GM23338 (cell line): Measurements from ENCODE around the gene APOL4. TPM values are rescaled to one million over a fixed set of nuclear protein-coding genes. Genes with fewer than 3 reads are reported as not detected.

Experiments used
- ATAC-seq: fragments of 200-7000 bp; cut with Tn5 transposase; 3 replicates; pipeline ENCODE4 v1.9.1; 2020
- DNase-seq: peaks from one replicate; pipeline ENCODE4 v3.0.0-alpha.2; 2015; ENCODE audit warnings: low spot score
- H2AFZ ChIP-seq: fragments of 200-600 bp; sonication (generic); 2 replicates; pipeline ENCODE4 v1.8.0; 2016; ENCODE audit warnings: antibody characterized with exemption, mild to moderate bottlenecking, moderate library complexity
- H3F3A ChIP-seq: fragments of 200-600 bp; sonication (generic); replicated peaks from 2 replicates; pipeline ENCODE4 v1.8.0; 2017; ENCODE audit warnings: antibody characterized with exemption, mixed run types, low read depth
- H3K27ac ChIP-seq: fragments of 200-600 bp; sonication (generic); 2 replicates; pipeline ENCODE4 v1.6.1; 2016; ENCODE audit warnings: low read depth
- H3K27me3 ChIP-seq: fragments of 200-600 bp; sonication (generic); 2 replicates; pipeline ENCODE4 v1.8.0; 2016; ENCODE audit warnings: mild to moderate bottlenecking, mixed run types, moderate library complexity; ENCODE audit not compliant: insufficient read depth
- H3K36me3 ChIP-seq: fragments of 200-600 bp; sonication (generic); 2 replicates; pipeline ENCODE4 v1.8.0; 2016; ENCODE audit warnings: mild to moderate bottlenecking; ENCODE audit not compliant: insufficient read depth
- H3K4me1 ChIP-seq: fragments of 200-600 bp; sonication (generic); 2 replicates; pipeline ENCODE4 v1.8.0; 2016; ENCODE audit warnings: mild to moderate bottlenecking, moderate library complexity; ENCODE audit not compliant: insufficient read depth
- H3K4me2 ChIP-seq: fragments of 200-600 bp; sonication (generic); 2 replicates; pipeline ENCODE4 v1.7.1; 2017; ENCODE audit warnings: mixed run types
- H3K4me3 ChIP-seq: fragments of 200-600 bp; sonication (generic); 2 replicates; pipeline ENCODE4 v1.6.1; 2016; ENCODE audit warnings: mixed run types
- H3K79me2 ChIP-seq: fragments of 200-600 bp; sonication (generic); replicated peaks from 2 replicates; pipeline ENCODE4 v1.8.0; 2017; ENCODE audit warnings: mild to moderate bottlenecking; ENCODE audit not compliant: insufficient read depth
- H3K9me2 ChIP-seq: fragments of 200-600 bp; sonication (generic); 2 replicates; pipeline ENCODE4 v1.8.0; 2017; ENCODE audit not compliant: insufficient read depth
- H4K20me1 ChIP-seq: fragments of 200-600 bp; sonication (generic); replicated peaks from 2 replicates; pipeline ENCODE4 v1.8.0; 2017; ENCODE audit warnings: mild to moderate bottlenecking; ENCODE audit not compliant: insufficient read depth
- H3K27ac Mint-ChIP-seq: 2 replicates; pipeline ENCODE4 v1.8.0; 2020; ENCODE audit warnings: inconsistent platforms, mild to moderate bottlenecking, moderate library complexity, mixed read lengths
- H3K27me3 Mint-ChIP-seq: 3 replicates; pipeline ENCODE4 v1.8.0; 2022; ENCODE audit warnings: low read depth, mild to moderate bottlenecking, moderate library complexity, mixed read lengths, inconsistent platforms; ENCODE audit not compliant: insufficient read depth, poor library complexity
- H3K36me3 Mint-ChIP-seq: 3 replicates; pipeline ENCODE4 v1.8.0; 2021; ENCODE audit warnings: low read depth, mild to moderate bottlenecking, inconsistent platforms, moderate library complexity, mixed read lengths
- H3K4me1 Mint-ChIP-seq: 3 replicates; pipeline ENCODE4 v1.8.0; 2020; ENCODE audit warnings: mild to moderate bottlenecking, inconsistent platforms, mixed read lengths
- H3K4me3 Mint-ChIP-seq: 3 replicates; pipeline ENCODE4 v1.8.0; 2021; ENCODE audit warnings: moderate library complexity, mild to moderate bottlenecking, inconsistent platforms, mixed read lengths
- H3K9me3 Mint-ChIP-seq: 3 replicates; pipeline ENCODE4 v1.8.0; 2020; ENCODE audit warnings: moderate library complexity, mild to moderate bottlenecking, inconsistent platforms, mixed read lengths
- CREB1 ChIP-seq: fragments of 250-450 bp; sonication (Bioruptor Pico); IDR thresholded peaks from 2 replicates; pipeline ENCODE4 v1.5.0; 2020; ENCODE audit warnings: low read depth, mild to moderate bottlenecking, moderate library complexity
- JUNB ChIP-seq: IDR thresholded peaks from one replicate; pipeline ENCODE4 v1.6.1; 2016; ENCODE audit warnings: antibody characterized with exemption; ENCODE audit not compliant: unreplicated experiment
- NANOG ChIP-seq: IDR thresholded peaks from 2 replicates; pipeline ENCODE4 v1.6.1; 2016; ENCODE audit warnings: antibody characterized with exemption, borderline replicate concordance
- ZNF331 ChIP-seq: fragments of 250-450 bp; sonication (Bioruptor Pico); IDR thresholded peaks from 2 replicates; pipeline ENCODE4 v1.5.0; 2020; ENCODE audit warnings: low read depth, mild to moderate bottlenecking, moderate library complexity
- polyA plus RNA-seq: library from polyadenylated mRNA; unstranded; fragments of >200 nt; fragmentation: Nextera tagmentation; extraction: Ambion mirVana; gene quantifications from 2 replicates; pipeline ENCODE4 v1.2.1, GENCODE V29; 2016
- total RNA-seq: library from RNA; depleted of rRNA; stranded (reverse); fragments of >200 nt; shearing (Covaris generic); gene quantifications from 2 replicates; pipeline ENCODE4 v1.2.3, GENCODE V29; 2014
- TF ChIP-seq, protein P1 (sequence below): IDR thresholded peaks from one replicate; pipeline ENCODE4 v1.6.1; 2018; ENCODE audit warnings: antibody characterized with exemption; ENCODE audit not compliant: unreplicated experiment
- TF ChIP-seq, protein P2 (sequence below), 2 experiments: fragments of 200-600 bp in 1 of 2; sonication (generic) in 1 of 2; conservative IDR thresholded peaks; 2 replicates each; pipeline versions ENCODE4 v1.5.1 to v1.6.1; 2016 to 2017; ENCODE audit warnings: antibody characterized with exemption in 2 of 2, low read depth in 2 of 2, mild to moderate bottlenecking in 2 of 2, moderate library complexity in 1 of 2

The APOL4 gene
- total and polyA plus RNA-seq, 2 experiments from 2014 or later, result not detected

DNA sequence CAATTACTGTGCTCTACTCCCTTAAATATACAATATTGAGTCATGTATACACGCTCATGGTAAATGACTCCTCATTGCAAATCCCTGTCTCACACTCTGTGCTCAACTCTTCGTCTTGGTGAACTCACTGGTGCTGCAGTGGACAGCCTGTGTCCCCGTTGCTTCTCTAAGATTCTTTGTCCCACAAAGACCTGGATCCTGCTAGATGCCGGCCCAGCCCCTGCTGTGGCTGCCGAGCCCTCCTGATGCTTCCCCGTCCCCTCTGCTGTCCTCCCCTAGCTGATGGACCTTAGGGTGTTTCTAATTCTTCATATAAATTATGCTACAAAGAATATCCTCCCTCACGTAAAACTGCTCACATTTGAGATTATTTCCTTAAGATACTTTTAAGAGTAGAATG lies 32.2 kb upstream of the APOL4 start:
- H3K36me3 ChIP-seq, result no peaks in the 10 kb centered on the region
- no peak for ATAC-seq
- Mint-ChIP-seq H3K27ac (no peak overlapping the region), H3K27me3 (peaks cover 10% of the 10 kb centered on the region), H3K4me3 (no peak overlapping the region; the same call in 2 of the 3 replicates), H3K4me1 (peaks cover 19% of the 10 kb centered on the region), H3K9me3 (peaks cover 4% of the 10 kb centered on the region; the same call in 2 of the 3 replicates), H3K36me3 (peaks cover 21% of the 10 kb centered on the region)
- TF ChIP-seq ZNF331 (CRISPR knock-in tag), result no peak
- TF ChIP-seq NANOG, result no peak
- TF ChIP-seq, protein P1, sequence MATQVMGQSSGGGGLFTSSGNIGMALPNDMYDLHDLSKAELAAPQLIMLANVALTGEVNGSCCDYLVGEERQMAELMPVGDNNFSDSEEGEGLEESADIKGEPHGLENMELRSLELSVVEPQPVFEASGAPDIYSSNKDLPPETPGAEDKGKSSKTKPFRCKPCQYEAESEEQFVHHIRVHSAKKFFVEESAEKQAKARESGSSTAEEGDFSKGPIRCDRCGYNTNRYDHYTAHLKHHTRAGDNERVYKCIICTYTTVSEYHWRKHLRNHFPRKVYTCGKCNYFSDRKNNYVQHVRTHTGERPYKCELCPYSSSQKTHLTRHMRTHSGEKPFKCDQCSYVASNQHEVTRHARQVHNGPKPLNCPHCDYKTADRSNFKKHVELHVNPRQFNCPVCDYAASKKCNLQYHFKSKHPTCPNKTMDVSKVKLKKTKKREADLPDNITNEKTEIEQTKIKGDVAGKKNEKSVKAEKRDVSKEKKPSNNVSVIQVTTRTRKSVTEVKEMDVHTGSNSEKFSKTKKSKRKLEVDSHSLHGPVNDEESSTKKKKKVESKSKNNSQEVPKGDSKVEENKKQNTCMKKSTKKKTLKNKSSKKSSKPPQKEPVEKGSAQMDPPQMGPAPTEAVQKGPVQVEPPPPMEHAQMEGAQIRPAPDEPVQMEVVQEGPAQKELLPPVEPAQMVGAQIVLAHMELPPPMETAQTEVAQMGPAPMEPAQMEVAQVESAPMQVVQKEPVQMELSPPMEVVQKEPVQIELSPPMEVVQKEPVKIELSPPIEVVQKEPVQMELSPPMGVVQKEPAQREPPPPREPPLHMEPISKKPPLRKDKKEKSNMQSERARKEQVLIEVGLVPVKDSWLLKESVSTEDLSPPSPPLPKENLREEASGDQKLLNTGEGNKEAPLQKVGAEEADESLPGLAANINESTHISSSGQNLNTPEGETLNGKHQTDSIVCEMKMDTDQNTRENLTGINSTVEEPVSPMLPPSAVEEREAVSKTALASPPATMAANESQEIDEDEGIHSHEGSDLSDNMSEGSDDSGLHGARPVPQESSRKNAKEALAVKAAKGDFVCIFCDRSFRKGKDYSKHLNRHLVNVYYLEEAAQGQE, result no peak
- no peak for TF ChIP-seq CREB1
- TF ChIP-seq, protein P2, sequence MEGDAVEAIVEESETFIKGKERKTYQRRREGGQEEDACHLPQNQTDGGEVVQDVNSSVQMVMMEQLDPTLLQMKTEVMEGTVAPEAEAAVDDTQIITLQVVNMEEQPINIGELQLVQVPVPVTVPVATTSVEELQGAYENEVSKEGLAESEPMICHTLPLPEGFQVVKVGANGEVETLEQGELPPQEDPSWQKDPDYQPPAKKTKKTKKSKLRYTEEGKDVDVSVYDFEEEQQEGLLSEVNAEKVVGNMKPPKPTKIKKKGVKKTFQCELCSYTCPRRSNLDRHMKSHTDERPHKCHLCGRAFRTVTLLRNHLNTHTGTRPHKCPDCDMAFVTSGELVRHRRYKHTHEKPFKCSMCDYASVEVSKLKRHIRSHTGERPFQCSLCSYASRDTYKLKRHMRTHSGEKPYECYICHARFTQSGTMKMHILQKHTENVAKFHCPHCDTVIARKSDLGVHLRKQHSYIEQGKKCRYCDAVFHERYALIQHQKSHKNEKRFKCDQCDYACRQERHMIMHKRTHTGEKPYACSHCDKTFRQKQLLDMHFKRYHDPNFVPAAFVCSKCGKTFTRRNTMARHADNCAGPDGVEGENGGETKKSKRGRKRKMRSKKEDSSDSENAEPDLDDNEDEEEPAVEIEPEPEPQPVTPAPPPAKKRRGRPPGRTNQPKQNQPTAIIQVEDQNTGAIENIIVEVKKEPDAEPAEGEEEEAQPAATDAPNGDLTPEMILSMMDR (conservative IDR thresholded peaks at IDR 0.05; ENCODE audit: low read depth in 2 of 2), result no peak
- TF ChIP-seq JUNB, result no peak
- no peak for DNase-seq
- H2AFZ ChIP-seq, result no peak overlapping the region
- no peaks in the 10 kb centered on the region for H3K27me3 ChIP-seq
- no peak overlapping the region for H3K4me2 ChIP-seq
- H3K27ac ChIP-seq, result no peak overlapping the region
- no peak overlapping the region for H3K4me3 ChIP-seq
- no peaks in the 10 kb centered on the region for H4K20me1 ChIP-seq
- H3K9me2 ChIP-seq, result no peaks in the 10 kb centered on the region
- H3F3A ChIP-seq, result no peaks in the 10 kb centered on the region
- H3K79me2 ChIP-seq, result no peaks in the 10 kb centered on the region; the same call in 1 of the 2 replicates
- H3K4me1 ChIP-seq, result peaks cover 4% of the 10 kb centered on the region

DNA sequence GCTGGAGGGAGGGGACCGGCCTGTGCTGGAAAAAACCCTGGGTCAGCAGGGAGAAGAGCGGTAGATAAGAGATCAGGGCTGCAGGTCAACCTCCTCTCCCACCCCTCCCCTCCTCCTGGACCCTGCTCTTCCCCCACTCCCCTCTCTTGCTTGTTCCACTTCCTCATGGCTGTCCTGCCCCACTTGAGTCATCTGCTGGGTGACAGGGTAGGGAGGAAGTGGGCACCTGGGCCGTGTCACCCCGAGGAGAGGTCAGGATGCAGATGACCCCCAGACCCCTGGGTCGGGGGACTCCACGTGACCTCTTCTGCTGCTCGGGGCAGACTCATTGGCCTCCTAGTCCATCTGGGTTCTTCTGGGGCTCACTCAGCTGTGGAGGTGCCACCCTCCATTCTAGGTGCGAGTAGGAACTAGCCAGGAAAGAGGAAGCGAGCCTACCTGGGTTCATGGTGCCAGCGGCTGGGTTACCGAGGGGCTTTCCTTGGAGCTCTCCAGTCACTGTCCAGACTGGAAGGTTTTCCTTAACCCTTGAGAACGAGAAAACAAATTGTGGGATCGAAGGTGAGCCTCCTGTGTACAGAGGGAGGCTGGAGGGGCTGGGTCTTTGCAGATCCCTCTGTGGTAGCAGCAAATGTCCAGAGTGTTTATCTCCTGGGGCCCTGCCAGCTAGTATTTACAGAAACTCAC lies 31.2 kb upstream of the APOL4 start:
- Histone ChIP-seq H3K79me2 (no peaks in the 10 kb centered on the region), H3K4me2 (no peak overlapping the region), H3K27me3 (no peaks in the 10 kb centered on the region), H2AFZ (no peak overlapping the region), H4K20me1 (no peaks in the 10 kb centered on the region), H3K4me3 (no peak overlapping the region), H3K4me1 (no peaks in the 10 kb centered on the region), H3K36me3 (no peaks in the 10 kb centered on the region), H3F3A (no peaks in the 10 kb centered on the region), H3K27ac (no peak overlapping the region), H3K9me2 (no peaks in the 10 kb centered on the region)
- Mint-ChIP-seq H3K27me3 (peaks cover 8% of the 10 kb centered on the region), H3K36me3 (peaks cover 28% of the 10 kb centered on the region), H3K9me3 (peaks cover 4% of the 10 kb centered on the region; the same call in 2 of the 3 replicates), H3K27ac (no peak overlapping the region), H3K4me3 (no peak overlapping the region), H3K4me1 (peaks cover 10% of the 10 kb centered on the region; the same call in 2 of the 3 replicates)
- no peak for DNase-seq
- ATAC-seq, result no peak
- TF ChIP-seq ZNF331 (CRISPR knock-in tag), result no peak
- TF ChIP-seq, protein P1, result no peak
